Suppressor macrophage (primary cell): ENCODE data around the gene MICALL2.

Source experiments
- DNase-seq, 4 experiments: peaks; one replicate each; pipeline ENCODE4 v3.0.0-alpha.2; 2020 to 2022

The MICALL2 gene

DNA sequence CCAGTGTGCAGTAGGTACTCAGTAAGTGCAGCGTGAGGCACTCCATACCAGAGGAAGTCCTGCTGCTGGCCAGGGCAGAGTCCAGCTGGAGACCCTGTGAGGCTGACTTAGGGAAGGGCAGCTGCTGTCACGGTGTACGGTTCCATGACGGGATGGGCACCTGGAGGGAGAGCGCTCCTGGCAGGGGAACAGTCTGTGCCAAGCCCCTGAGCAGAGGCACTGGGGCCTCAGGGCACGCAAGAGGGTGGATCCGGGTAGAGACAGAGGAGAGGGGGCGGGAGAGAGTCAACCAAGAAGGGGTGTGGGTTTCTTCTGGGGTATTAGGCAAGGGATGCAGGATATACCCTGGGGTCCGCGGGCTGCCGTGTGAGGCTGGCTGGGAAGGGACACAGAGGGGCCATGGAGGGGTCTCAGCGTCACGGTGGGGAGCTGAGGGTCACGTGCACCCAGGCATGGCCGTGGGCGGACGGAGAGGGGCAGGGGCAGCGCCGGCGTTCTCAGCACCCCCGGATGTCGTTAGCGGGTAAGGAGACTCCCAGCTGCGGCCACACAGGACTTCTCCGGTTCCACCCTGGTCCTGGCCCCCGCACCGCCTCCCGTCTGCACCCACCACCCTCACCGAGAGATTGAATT lies 70.5 kb downstream of the MICALL2 start:
- no peak for DNase-seq

DNA sequence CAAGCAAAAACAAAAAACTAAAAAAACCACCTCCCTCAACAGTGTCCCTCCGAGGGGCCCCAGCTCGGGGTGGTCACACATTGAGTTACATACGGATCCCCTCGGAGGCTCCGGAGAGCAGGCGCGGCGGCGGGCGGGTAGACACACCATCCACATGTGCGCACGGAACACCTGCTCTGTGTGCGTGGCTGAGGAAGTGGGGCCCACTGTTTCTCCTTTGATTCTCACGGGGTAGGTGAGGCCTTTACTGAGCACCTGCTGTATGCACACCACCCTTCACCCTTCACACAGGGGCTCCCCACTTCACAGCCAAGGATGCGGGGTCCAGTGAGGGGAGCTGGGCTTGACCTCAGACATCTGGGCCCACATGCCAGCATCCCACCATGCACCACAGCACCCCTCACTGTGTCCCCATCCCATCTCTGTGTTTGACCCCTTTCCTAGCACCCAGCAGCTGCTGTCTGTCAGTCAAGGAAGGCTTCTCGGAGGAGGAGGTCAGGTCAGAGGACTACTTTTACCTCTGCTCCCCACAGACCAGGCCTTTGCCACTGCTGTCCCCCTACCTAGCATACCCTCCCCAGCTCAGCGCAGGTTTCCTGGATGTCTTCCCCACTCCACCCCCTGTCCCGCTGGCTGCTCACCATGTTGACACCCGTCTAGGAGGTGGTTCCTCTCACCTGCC lies 71.1 kb downstream of the MICALL2 start:
- no peak for DNase-seq

DNA sequence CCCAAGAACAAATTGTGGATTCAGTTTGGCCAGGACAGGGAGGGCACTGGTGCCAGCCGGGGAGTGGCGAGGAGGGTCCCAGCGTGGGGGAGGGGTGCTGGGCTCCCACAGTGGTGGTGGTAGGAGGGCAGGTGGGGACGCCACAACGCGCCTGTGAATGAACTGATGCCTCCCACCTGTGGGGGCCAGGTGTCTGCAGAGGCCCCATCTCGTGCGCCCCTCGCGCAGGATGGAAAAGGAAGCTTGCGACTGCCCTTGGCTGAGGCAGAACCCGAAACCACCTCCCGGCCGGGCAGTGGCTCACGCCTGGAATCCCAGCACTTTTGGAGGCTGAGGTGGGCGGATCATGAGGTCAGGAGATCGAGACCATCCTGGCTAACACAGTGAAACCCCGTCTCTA lies 72.0 kb downstream of the MICALL2 start:
- DNase-seq = no peak

DNA sequence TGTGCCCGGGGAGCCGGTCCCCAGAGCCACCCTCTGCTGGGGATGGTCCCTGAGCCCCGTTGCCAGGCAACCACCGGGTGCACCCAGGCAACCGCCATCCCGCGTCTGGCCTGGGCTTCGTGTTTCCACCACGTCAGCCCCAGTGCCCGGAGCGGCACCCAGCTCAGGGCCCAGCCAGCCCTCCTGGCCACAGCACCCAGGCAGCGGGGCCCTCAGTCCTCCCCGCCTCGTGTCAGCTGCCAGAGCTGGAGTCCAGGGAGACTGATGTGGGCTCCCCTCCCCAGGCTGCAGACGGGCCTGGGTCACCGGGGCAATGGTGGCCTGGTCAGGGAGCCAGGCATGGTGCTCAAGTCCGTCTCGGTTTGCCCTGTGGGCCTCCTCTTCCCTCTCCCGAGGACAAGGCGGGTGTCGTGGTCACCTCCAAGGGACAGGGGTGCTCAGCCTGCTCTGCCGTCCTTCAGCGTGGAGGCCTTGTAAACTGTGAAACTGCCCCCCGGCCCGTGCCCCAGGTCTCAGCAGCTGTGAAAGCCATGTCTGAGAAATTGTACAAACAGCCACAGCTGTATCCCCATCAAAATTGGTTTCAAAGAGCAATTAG lies 72.5 kb downstream of the MICALL2 start:
- DNase-seq = no peak

DNA sequence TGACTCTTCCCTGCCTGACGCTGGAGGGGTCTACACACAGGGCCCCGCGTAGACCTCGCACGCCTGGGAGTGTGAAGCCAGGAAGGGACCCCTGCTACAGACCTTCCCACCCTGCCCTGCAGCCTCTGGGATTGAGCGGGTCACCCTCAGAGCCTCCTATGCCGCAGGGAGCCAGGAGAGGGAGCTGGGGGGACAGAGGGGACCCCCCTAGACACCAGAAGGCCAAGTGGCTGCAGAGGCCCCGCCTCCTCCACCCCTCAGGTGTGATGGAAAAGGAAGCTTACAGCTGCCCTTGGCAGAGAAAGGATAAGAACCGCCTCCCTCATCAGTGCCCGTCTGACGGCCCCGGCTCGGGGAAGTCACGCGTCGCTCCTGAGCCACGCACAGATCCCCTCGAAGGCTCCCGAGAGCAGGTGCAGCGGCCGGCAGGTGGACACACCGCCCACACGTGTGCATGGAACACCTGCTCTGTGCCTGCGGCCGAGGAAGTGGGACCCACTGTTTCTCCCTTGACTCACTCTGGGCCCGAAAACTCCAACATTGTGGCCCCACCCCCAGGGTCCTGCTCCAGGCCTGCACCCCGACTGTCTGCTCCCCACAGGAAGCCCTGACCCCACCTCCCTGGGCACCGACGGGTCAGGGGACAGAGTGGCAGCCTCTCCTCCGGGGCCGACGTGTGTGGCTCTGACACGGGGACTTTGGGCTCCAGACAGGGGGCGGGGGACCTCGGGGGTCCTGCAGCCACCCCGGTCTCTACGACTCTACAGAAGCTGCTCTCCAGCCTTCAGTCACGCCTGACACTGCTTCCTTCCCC lies 73.3 kb downstream of the MICALL2 start:
- DNase-seq = no peak

DNA sequence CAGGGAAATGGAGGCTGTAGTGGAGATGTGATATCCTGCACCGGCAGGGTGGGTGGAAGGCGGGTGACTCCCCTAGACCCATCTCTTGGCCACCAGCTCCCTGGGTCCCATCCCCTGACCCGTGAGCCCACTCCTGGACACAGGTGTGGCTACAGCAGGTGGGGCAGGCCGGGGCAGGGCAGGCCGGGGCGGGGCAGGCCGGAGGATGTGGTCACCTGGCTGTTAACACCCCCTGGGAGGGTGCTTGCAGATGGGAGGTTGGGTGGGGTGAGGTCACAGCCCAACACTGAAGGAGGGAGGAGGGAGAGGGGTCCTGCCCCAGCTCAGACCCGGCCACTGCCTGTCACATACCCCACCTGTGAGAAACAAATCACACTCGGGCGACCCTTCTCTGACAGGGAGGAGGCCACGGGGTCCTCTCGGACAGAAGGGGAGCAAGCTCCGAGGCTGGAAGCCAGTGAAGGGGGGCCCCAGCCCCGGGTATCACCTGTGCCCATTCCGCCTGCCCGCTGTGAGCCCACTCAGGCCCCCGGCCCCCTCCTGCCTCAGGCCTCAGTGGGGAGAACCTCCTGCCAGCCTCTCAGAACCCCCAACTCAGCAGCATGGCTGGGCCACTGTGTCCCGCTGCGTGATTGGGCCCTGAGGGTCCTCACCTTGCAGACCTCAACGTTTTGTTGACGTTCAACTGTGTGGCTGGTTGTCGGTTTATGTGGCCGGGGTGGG lies 74.0 kb downstream of the MICALL2 start:
- DNase-seq = no peak
